Measurements from ENCODE around the gene EHD4.

DNA sequence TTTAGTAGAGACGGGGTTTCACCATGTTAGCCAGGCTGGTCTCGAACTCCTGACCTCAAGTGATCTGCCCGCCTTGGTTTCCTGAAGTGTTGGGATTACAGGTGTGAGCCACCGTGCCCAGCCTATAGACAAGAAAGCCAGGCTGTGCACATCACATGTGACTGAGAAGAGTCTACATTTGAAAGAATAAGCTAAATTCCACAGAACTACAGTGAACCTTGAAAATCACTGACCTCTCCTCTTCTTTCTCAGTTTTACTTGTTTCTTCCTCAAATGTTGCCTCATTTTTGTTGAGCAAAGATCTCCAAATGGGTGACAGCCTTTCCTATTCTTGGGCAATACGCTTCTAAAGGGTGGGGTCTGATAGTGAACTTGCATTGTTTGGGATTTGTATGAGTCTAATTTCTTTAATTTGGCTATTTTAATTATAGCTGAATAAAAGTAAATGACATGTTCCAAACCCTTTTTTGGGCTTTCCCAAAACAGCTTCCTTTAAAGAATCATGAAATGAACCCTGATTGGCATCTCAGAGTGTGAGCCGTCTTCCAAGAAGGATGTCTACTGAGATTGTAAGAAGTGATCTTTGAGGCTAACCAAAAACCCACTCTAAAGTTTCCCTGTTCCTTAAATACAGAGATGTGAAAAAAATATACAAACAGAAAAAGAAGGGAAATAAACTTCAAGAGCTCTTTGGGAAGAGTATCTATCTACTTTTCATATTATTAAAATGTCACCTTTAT lies 56.9 kb downstream of the EHD4 start:
- TF ChIP-seq, protein P1, sequence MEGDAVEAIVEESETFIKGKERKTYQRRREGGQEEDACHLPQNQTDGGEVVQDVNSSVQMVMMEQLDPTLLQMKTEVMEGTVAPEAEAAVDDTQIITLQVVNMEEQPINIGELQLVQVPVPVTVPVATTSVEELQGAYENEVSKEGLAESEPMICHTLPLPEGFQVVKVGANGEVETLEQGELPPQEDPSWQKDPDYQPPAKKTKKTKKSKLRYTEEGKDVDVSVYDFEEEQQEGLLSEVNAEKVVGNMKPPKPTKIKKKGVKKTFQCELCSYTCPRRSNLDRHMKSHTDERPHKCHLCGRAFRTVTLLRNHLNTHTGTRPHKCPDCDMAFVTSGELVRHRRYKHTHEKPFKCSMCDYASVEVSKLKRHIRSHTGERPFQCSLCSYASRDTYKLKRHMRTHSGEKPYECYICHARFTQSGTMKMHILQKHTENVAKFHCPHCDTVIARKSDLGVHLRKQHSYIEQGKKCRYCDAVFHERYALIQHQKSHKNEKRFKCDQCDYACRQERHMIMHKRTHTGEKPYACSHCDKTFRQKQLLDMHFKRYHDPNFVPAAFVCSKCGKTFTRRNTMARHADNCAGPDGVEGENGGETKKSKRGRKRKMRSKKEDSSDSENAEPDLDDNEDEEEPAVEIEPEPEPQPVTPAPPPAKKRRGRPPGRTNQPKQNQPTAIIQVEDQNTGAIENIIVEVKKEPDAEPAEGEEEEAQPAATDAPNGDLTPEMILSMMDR (IDR thresholded peaks at IDR 0.05) = no peak
- TF ChIP-seq REST (IDR thresholded peaks at IDR 0.05; ENCODE audit: low read depth, low read length) (no peak), EZH2phosphoT487 (IDR thresholded peaks at IDR 0.05; ENCODE audit: borderline replicate concordance, low read depth) (no peak), ZBTB33 (IDR thresholded peaks at IDR 0.05; ENCODE audit: borderline replicate concordance, low read depth) (no peak), SIN3A (IDR thresholded peaks at IDR 0.05; ENCODE audit: borderline replicate concordance, low read depth, low read length) (no peak), FOXM1 (IDR thresholded peaks at IDR 0.05; ENCODE audit: low read depth) (no peak), FOXJ3 (CRISPR knock-in tag; IDR thresholded peaks at IDR 0.05) (no peak), RFX5 (IDR thresholded peaks at IDR 0.05; ENCODE audit: low read length) (no peak), RCOR1 (IDR thresholded peaks at IDR 0.05; ENCODE audit: low read length) (no peak), CHD2 (IDR thresholded peaks at IDR 0.05; ENCODE audit: low read length, partially characterized antibody) (no peak), MEF2A (IDR thresholded peaks at IDR 0.05; ENCODE audit: borderline replicate concordance, low read depth) (no peak)

All from SK-N-SH (cell line).